ENCODE results near the gene BPTF.
"Not testable (repeated sequence)": the region's sequence is repeated elsewhere in the genome, so short reads cannot be mapped to it uniquely, and the experiment has no call there.

The BPTF gene

DNA sequence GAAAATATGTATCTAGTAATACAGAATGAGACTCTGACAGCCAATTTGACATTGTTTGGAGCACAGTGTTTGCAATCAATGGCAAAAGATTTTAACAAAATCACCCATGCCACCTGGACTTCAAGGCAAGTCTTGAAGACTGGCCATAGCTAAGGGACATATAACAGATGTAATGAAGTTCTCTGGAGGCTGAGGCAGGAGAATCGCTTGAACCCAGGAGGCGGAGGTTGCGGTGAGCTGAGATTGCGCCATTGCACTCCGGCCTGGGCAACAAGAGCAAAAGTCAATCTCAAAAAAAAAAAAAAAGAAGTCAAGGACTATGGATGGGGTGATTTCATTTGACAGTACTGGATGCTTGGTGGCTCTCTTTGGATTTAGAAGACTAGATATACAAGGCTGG, 5.6 kb upstream of the BPTF start:
- Histone ChIP-seq H3K36me3 (ENCODE audit: control insufficient read depth in 1 of 2, insufficient read depth in 2 of 2, low read length in 2 of 2) (no peaks in the 10 kb centered on the region), H4K12ac (ENCODE audit: low read depth, low read length) (no peak overlapping the region), H3K4me1 (ENCODE audit: control insufficient read depth in 1 of 2, insufficient read depth in 2 of 2, low read length in 2 of 2) (no peaks in the 10 kb centered on the region), H2BK5ac (ENCODE audit: low read depth, low read length, poor library complexity) (no peak overlapping the region), H3K27me3 (ENCODE audit: insufficient read depth, low read length) (no peaks in the 10 kb centered on the region), H2BK120ac (ENCODE audit: insufficient read depth, low read length, poor library complexity) (no peak overlapping the region), H2AFZ (ENCODE audit: insufficient read depth, low read length, poor library complexity) (no peak overlapping the region), H3K79me2 (ENCODE audit: control insufficient read depth, insufficient read depth, low read length, poor library complexity) (no peaks in the 10 kb centered on the region), H4K8ac (ENCODE audit: low read depth, low read length) (no peak overlapping the region), H3K4me3 (ENCODE audit: low read depth, low read length) (no peak overlapping the region), H3K4ac (ENCODE audit: low read depth, low read length) (no peak overlapping the region), H3K9ac (ENCODE audit: low read length) (no peak overlapping the region), H3K27ac (ENCODE audit: low read depth, low read length) (no peak overlapping the region), H2BK12ac (ENCODE audit: low read length) (no peak overlapping the region), H3K18ac (ENCODE audit: low read length) (no peak overlapping the region), H3K4me2 (ENCODE audit: low read length) (no peak overlapping the region), H2AK5ac (ENCODE audit: low read length) (no peak overlapping the region), H4K91ac (ENCODE audit: low read depth, low read length) (no peak overlapping the region), H3K9me3 (ENCODE audit: insufficient read depth, low read depth, low read length) (no peaks in the 10 kb centered on the region), H3K79me1 (ENCODE audit: low read length) (no peaks in the 10 kb centered on the region), H3K14ac (ENCODE audit: low read length) (no peak overlapping the region), H3K23ac (ENCODE audit: low read length) (no peak overlapping the region)
- DNase-seq, result no peak
- WGBS (ENCODE audit: extremely low coverage, insufficient coverage, insufficient read length), result no CpG with 5 or more reads among the region's 5 CpGs

DNA sequence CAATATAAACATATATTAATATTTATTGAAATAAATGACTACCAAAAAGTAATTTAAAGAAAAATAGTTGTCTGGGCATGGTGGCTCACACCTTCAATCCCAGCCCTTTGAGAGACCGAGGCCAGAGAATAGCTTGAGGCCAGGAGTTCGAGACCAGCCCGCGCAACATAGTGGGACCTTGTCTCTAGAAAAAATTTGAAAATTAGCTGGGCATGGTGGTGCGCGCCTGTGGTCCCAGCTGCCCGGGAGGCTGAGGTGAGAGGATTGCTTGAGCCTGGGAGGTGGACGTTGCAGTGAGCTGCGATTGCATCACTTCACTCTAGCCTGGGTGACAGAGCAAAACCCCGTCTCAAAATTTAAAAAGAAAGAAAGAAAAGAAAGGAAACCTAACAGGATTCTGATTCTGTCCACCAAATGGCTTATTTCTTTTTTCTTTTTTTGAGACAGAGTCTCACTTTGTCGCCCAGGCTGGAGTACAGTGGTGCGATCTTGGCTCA, 3.4 kb upstream of the BPTF start:
- Histone ChIP-seq H3K36me3 (ENCODE audit: control insufficient read depth in 1 of 2, insufficient read depth in 2 of 2, low read length in 2 of 2) (no peaks in the 10 kb centered on the region), H4K12ac (ENCODE audit: low read depth, low read length) (no peak overlapping the region), H3K9ac (ENCODE audit: low read length) (no peak overlapping the region), H3K18ac (ENCODE audit: low read length) (no peak overlapping the region), H4K8ac (ENCODE audit: low read depth, low read length) (no peak overlapping the region), H3K9me3 (ENCODE audit: insufficient read depth, low read depth, low read length) (no peaks in the 10 kb centered on the region), H3K27me3 (ENCODE audit: insufficient read depth, low read length) (no peaks in the 10 kb centered on the region), H3K14ac (ENCODE audit: low read length) (no peak overlapping the region), H3K4me3 (ENCODE audit: low read depth, low read length) (no peak overlapping the region), H2AK5ac (ENCODE audit: low read length) (no peak overlapping the region), H3K23ac (ENCODE audit: low read length) (no peak overlapping the region), H3K4me2 (ENCODE audit: low read length) (no peak overlapping the region), H4K91ac (ENCODE audit: low read depth, low read length) (no peak overlapping the region), H2BK120ac (ENCODE audit: insufficient read depth, low read length, poor library complexity) (no peak overlapping the region), H2BK12ac (ENCODE audit: low read length) (no peak overlapping the region), H3K79me2 (ENCODE audit: control insufficient read depth, insufficient read depth, low read length, poor library complexity) (peaks cover 6% of the 10 kb centered on the region), H2AFZ (ENCODE audit: insufficient read depth, low read length, poor library complexity) (no peak overlapping the region), H3K27ac (ENCODE audit: low read depth, low read length) (no peak overlapping the region), H2BK5ac (ENCODE audit: low read depth, low read length, poor library complexity) (no peak overlapping the region), H3K79me1 (ENCODE audit: low read length) (peaks cover 3% of the 10 kb centered on the region), H3K4ac (ENCODE audit: low read depth, low read length) (no peak overlapping the region), H3K4me1 (ENCODE audit: control insufficient read depth in 1 of 2, insufficient read depth in 2 of 2, low read length in 2 of 2) (no peaks in the 10 kb centered on the region)
- no peak for DNase-seq
- no CpG with 5 or more reads among the region's 12 CpGs for WGBS (ENCODE audit: extremely low coverage, insufficient coverage, insufficient read length)

- Histone ChIP-seq H2BK12ac (ENCODE audit: low read length) (peak overlapping the region; percentile 18), H3K4me3 (ENCODE audit: low read depth, low read length) (peak overlapping the region; percentile 94), H2AK5ac (ENCODE audit: low read length) (peak overlapping the region; percentile 64), H2BK5ac (ENCODE audit: low read depth, low read length, poor library complexity) (peak overlapping the region; percentile 49), H3K18ac (ENCODE audit: low read length) (peak overlapping the region; percentile 88), H2AFZ (ENCODE audit: insufficient read depth, low read length, poor library complexity) (peak overlapping the region; percentile 73), H3K27ac (ENCODE audit: low read depth, low read length) (peak overlapping the region; percentile 56), H4K12ac (ENCODE audit: low read depth, low read length) (peak overlapping the region; percentile 68), H3K14ac (ENCODE audit: low read length) (peak overlapping the region; percentile 90), H4K91ac (ENCODE audit: low read depth, low read length) (peak overlapping the region; percentile 88), H2BK120ac (ENCODE audit: insufficient read depth, low read length, poor library complexity) (peak overlapping the region; percentile 64), H3K4ac (ENCODE audit: low read depth, low read length) (peak overlapping the region; percentile 96), H3K4me2 (ENCODE audit: low read length) (peak overlapping the region; percentile 70), H4K8ac (ENCODE audit: low read depth, low read length) (peak overlapping the region; percentile 92), H3K9ac (ENCODE audit: low read length) (peak overlapping the region; percentile 85)
- no CpG with 5 or more reads among the region's 94 CpGs for WGBS (ENCODE audit: extremely low coverage, insufficient coverage, insufficient read length)
- H3K4me1 ChIP-seq (ENCODE audit: control insufficient read depth in 1 of 2, insufficient read depth in 2 of 2, low read length in 2 of 2); H3K79me1 ChIP-seq (ENCODE audit: low read length); H3K23ac ChIP-seq (ENCODE audit: low read length); H3K36me3 ChIP-seq (ENCODE audit: control insufficient read depth in 1 of 2, insufficient read depth in 2 of 2, low read length in 2 of 2); H3K27me3 ChIP-seq (ENCODE audit: insufficient read depth, low read length); H3K9me3 ChIP-seq (ENCODE audit: insufficient read depth, low read depth, low read length); H3K79me2 ChIP-seq (ENCODE audit: control insufficient read depth, insufficient read depth, low read length, poor library complexity): not testable (repeated sequence)
- DNase-seq, result peak in 1 of 2 donors; percentile 29
These were observed 611 bp downstream of the BPTF start for GRCh38 chr17:67825627-67826601.

- Histone ChIP-seq H4K91ac (ENCODE audit: low read depth, low read length) (no peak overlapping the region), H3K9me3 (ENCODE audit: insufficient read depth, low read depth, low read length) (no peaks in the 10 kb centered on the region), H2BK120ac (ENCODE audit: insufficient read depth, low read length, poor library complexity) (no peak overlapping the region), H3K27me3 (ENCODE audit: insufficient read depth, low read length) (no peaks in the 10 kb centered on the region), H3K27ac (ENCODE audit: low read depth, low read length) (no peak overlapping the region), H3K18ac (ENCODE audit: low read length) (no peak overlapping the region), H2BK5ac (ENCODE audit: low read depth, low read length, poor library complexity) (no peak overlapping the region), H3K14ac (ENCODE audit: low read length) (no peak overlapping the region), H3K4ac (ENCODE audit: low read depth, low read length) (peak overlapping the region; percentile 46), H3K36me3 (ENCODE audit: control insufficient read depth in 1 of 2, insufficient read depth in 2 of 2, low read length in 2 of 2) (peaks cover 0 to 2% of the 10 kb centered on the region in 2 experiments), H2BK12ac (ENCODE audit: low read length) (no peak overlapping the region), H3K9ac (ENCODE audit: low read length) (no peak overlapping the region), H3K4me1 (ENCODE audit: control insufficient read depth in 1 of 2, insufficient read depth in 2 of 2, low read length in 2 of 2) (no peaks in the 10 kb centered on the region), H3K79me2 (ENCODE audit: control insufficient read depth, insufficient read depth, low read length, poor library complexity) (peaks cover 8% of the 10 kb centered on the region), H3K4me2 (ENCODE audit: low read length) (no peak overlapping the region), H3K23ac (ENCODE audit: low read length) (no peak overlapping the region), H4K8ac (ENCODE audit: low read depth, low read length) (no peak overlapping the region), H2AK5ac (ENCODE audit: low read length) (no peak overlapping the region), H3K79me1 (ENCODE audit: low read length) (peaks cover 3% of the 10 kb centered on the region), H2AFZ (ENCODE audit: insufficient read depth, low read length, poor library complexity) (no peak overlapping the region), H3K4me3 (ENCODE audit: low read depth, low read length) (no peak overlapping the region), H4K12ac (ENCODE audit: low read depth, low read length) (no peak overlapping the region)
- DNase-seq, result no peak
- WGBS (ENCODE audit: extremely low coverage, insufficient coverage, insufficient read length), result no CpG with 5 or more reads among the region's 7 CpGs
These were observed 4.0 kb downstream of the BPTF start for GRCh38 chr17:67829331-67829730.

All from trophoblast cell (in vitro differentiated cells and primary cell).